PFSK-1 (cell line): ENCODE data around the gene ENTHD1.

Experiments
- POLR2AphosphoS5 ChIP-seq: IDR thresholded peaks from 2 replicates; pipeline ENCODE4 v1.6.1; 2012; ENCODE audit warnings: low read depth, mild to moderate bottlenecking, control low read depth, low read length, moderate library complexity
- REST ChIP-seq, 2 experiments: IDR thresholded peaks; 2 replicates each; pipeline versions ENCODE4 v1.6.1 to v1.8.0; 2011 to 2012; ENCODE audit warnings: low read depth in 2 of 2, low read length in 2 of 2, control low read depth in 1 of 2, inconsistent platforms in 1 of 2, mild to moderate bottlenecking in 1 of 2, moderate library complexity in 1 of 2; ENCODE audit not compliant: insufficient read depth in 1 of 2
- TAF1 ChIP-seq: IDR thresholded peaks from 2 replicates; pipeline ENCODE4 v1.6.1; 2012; ENCODE audit warnings: low read length, control low read depth, borderline replicate concordance; ENCODE audit not compliant: insufficient read depth

- TF ChIP-seq REST (IDR thresholded peaks at IDR 0.05; ENCODE audit: insufficient read depth in 1 of 2, low read depth in 2 of 2, low read length in 2 of 2) (no peak), POLR2AphosphoS5 (no peak), TAF1 (no peak)
Observed at GRCh38 chr22:39820256-39820655, 73.3 kb downstream of the ENTHD1 start.
